CD4-positive, alpha-beta T cell treated with Interleukin-21 for 1 hour (primary cell): ENCODE results near the gene NAT16.
"Not testable (repeated sequence)": the region's sequence is repeated elsewhere in the genome, so short reads cannot be mapped to it uniquely, and the experiment has no call there.

ENCODE experiments used
- DNase-seq: peaks from one replicate; pipeline ENCODE4 v3.0.0-alpha.2; 2020

Gene NAT16

DNA sequence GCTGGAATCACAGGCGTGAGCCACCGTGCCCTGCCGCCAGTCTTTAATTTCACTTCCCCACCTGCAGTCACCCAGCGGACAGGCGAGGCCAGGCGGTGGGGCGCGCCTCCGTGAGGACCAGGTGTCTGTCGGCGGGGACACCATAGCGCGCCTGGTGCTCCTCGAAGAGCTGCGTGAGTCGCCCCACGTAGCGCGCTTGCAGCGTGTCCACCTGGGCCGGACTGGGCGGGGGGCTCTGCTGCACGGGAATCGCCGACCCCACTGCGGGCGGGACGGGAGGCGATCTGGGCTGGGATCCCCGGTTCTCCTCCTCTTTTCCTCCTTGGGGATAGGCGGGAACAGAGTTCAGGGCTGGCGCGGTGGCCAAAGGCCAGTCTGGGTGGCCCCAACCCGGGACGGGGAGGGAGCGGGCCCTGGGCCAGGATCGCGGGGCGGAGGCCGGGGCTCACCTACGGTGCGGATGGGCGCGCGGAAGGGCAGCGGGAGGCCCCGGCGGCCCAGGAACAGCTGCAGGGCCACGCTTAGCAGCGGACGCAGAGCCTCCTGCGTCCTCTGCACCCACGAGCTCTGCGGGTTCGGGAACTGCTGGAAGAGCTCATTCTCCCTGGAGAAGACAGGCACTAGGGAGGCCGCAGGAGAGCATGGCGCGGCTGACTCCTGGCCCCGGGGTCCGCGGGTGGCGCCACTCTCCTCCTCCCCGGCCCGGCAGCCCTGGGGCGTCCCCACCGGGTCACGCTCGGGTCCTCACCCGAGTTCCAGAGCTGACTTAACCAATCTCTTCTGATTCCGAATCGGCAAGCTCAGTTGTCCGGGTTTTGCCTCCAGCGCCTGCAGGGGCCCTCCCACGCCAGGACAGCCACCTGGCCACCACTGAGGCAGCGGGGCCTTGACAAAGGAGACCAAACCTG lies 21.9 kb upstream of the NAT16 start:
- DNase-seq = no peak

- DNase-seq = no peak
Observed at GRCh38 chr7:101200862-101201599, 20.9 kb upstream of the NAT16 start, which contains the start of gene MOGAT3. Gene MOGAT3, minus strand, starts transcription at chr7:101201036. Its CDS starts 182 bp downstream, at chr7:101200854.

DNA sequence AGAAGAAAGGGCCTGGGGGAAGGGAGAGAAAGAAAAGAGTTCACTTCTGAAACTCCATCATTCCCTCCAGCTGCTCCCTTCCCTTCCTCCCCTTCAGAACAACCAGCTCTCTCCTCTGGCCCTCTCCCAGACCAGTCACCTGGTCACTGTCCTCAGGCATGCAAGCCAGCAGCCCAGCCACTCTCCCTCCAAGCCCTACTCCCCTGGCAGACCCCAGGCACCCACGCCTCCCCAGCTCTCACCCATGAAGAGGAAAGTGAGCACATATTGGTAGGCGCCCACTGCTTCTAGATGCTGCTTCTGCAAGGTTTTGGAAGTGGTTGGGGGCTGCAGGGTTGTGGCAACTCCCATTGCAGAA lies 20.4 kb upstream of the NAT16 start:
- no peak for DNase-seq

GRCh38 chr7:101199522-101199921 lies 19.4 kb upstream of the NAT16 start:
- DNase-seq = not testable (repeated sequence)

DNA sequence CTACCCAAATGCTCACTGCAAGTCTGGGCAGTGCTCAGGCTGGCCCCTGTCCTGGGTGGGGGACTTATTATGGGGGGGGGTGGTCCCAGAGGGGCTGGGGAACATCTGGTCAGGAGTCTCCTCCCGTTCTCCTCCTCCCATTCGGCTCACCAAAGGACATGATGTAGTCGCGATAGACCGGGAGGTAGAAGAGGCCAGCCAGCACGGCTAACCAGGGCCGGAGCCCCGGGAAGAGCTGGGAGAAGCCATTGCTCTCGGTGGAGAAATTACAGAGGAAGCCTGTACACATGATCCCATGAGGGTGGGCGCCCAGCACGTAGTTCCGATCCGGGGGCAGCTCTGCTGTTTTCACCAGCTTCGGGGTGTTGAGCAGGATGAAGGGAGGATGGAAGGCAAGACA lies 18.4 kb upstream of the NAT16 start:
- no peak for DNase-seq

- DNase-seq = no peak
Observed at GRCh38 chr7:101197991-101198390, 17.9 kb upstream of the NAT16 start.

GRCh38 chr7:101195884-101196283 lies 15.8 kb upstream of the NAT16 start:
- no peak for DNase-seq

- no peak for DNase-seq
Observed at GRCh38 chr7:101189109-101189508, 9.0 kb upstream of the NAT16 start.

GRCh38 chr7:101186844-101187428 lies 6.8 kb upstream of the NAT16 start:
- no peak for DNase-seq

DNA sequence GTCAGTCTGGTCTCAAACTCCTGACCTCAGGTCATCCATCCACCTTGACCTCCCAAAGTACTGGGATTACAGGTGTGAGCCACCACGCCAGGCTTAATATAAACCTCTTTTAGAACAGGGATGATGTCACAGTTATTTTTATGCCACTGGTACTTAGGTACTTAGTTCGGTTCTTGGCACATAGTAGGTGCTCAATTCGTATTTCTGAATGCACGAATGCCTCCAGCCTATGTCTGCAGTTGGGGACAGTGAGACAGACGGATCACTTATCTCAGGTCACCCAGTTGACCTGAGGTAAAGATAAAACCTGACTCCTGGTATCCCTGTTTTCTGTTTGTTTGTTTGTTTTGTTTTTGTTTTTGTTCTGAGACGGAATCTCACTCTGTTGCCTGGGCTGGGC lies 6.1 kb upstream of the NAT16 start:
- no peak for DNase-seq

GRCh38 chr7:101185258-101185839 lies 5.3 kb upstream of the NAT16 start:
- DNase-seq = no peak

DNA sequence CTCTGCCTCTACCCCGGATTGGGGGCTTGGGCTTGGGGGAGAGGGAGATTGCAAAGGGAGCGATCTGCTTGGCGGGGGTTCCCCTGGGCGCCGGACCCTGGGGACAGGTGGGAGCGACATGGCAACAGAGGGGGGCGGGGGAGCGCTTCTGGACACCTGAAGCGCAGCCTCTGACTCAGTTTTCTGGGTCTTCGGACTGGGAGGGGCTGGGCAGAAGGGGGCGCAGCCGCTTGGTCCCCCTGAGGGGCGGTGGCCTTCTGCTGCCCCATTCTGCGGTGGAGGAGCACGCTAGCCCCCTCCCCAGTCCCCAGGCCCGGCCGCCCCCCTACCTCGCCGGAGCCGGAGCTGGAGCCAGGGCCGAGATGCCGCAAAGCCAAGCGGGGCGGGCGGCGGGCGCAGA lies 380 bp downstream of the NAT16 start:
- no peak for DNase-seq

DNA sequence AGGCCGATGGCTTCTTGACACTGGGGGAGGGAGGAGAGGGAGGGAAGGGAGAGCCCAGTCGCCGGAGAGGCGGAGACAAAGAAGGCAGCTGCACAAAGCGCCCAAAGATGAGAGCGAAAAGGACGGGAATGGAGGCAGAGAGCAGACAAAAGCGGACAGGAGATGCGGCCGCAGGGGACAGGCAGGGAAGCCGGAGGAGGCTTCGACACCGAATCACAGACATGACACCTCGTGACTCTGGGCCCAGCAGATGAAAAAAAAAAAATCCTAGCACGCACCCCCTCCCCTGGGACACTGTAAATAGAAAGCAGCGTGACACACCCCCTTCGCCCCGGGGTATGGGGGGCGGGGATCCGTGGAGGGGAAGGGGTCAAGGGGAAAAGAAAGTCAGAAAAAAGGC lies 976 bp downstream of the NAT16 start:
- no peak for DNase-seq

DNA sequence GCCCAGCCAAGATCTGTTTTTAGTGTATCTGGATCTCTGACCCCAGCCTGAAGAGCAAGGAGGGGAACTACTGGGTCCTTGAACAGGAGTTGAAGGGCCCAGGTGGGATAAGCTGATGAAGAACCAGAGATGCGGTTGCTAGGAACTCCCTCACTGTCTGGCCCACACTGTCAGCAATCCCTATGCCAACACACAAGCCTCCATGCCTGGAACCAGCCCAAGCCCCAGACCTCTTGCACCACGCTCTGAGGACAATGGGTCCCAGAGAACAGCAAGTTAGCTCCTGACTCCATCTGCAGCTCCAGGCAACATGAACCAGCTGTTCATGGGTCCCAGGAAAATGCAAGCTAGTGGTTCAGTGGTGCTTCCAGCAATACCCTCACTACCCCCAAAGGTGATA lies 2.4 kb downstream of the NAT16 start:
- DNase-seq = no peak

GRCh38 chr7:101175664-101176063 lies 4.4 kb downstream of the NAT16 start:
- DNase-seq = no peak

- DNase-seq = no peak
Observed at GRCh38 chr7:101174322-101174854, 5.7 kb downstream of the NAT16 start.

DNA sequence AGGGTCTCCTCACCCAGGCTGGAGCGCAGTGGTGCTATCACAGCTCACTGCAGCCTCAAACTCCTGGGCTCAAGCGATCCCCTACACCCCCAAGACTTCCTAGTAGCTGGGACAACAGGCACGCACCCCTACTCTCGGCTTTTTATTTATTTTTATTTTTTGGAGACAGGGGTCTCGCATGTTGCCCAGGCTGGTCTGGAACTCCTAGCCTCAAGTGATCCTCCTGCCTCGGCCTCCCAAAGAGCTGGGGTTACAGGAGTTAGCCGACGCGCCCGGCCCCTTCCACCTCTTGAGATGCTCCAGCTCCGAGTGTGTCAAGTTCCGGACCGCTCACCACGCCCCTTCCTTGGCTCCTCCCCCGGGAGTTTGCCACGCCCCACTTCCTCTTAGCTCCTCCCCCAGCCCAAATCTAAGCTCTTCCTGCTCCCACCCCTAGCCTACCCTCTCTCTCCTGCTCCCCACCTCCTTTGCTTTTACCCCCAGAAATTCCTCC lies 6.3 kb downstream of the NAT16 start:
- DNase-seq = peak; percentile 72

GRCh38 chr7:101172854-101173751 lies 7.0 kb downstream of the NAT16 start:
- no peak for DNase-seq

- no peak for DNase-seq
Observed at GRCh38 chr7:101172005-101172853, 7.9 kb downstream of the NAT16 start.

GRCh38 chr7:101171442-101171837 lies 8.7 kb downstream of the NAT16 start:
- DNase-seq = no peak
